ENCODE measurements around the gene NWD2.
"Not testable (repeated sequence)": the region's sequence is repeated elsewhere in the genome, so short reads cannot be mapped to it uniquely, and the experiment has no call there.

Gene NWD2

GRCh38 chr4:37483610-37484009, 239.1 kb downstream of the NWD2 start:
- no peak for DNase-seq (ENCODE audit: extremely low spot score, insufficient read length, low read depth)
- FAIRE-seq, result no peak

GRCh38 chr4:37486166-37486565, 241.6 kb downstream of the NWD2 start:
- FAIRE-seq (no peak), DNase-seq (ENCODE audit: extremely low spot score, insufficient read length, low read depth) (no peak)

- DNase-seq (ENCODE audit: extremely low spot score, insufficient read length, low read depth) (no peak), FAIRE-seq (no peak)
Measured at GRCh38 chr4:37487668-37488067, 243.1 kb downstream of the NWD2 start.

- DNase-seq (ENCODE audit: extremely low spot score, insufficient read length, low read depth) (no peak), FAIRE-seq (no peak)
Measured at GRCh38 chr4:37489697-37490096, 245.2 kb downstream of the NWD2 start.

GRCh38 chr4:37490391-37491347, 246.1 kb downstream of the NWD2 start:
- DNase-seq (ENCODE audit: extremely low spot score, insufficient read length, low read depth) (no peak), FAIRE-seq (no peak)

- not testable (repeated sequence) for FAIRE-seq
Measured at GRCh38 chr4:37495353-37495752, 250.8 kb downstream of the NWD2 start.

More at GRCh38 chr4:37495353-37495752, 250.8 kb downstream of the NWD2 start:
- not testable (repeated sequence) for DNase-seq (ENCODE audit: extremely low spot score, insufficient read length, low read depth)
